ENCODE results near the gene DHFR2. TPM values are rescaled to one million over a fixed set of nuclear protein-coding genes. Genes with fewer than 3 reads are reported as not detected.

DHFR2 gene
- total and polyA plus RNA-seq, 2 donors (not counting 3 experiments of a cell fraction or from before 2014, with no cell fraction given): 0.65 to 2.2 TPM

- H3K4me3 ChIP-seq (replicated peaks in 1 of 3; ENCODE audit: insufficient read depth in 1 of 3, low read depth in 1 of 3, low read length in 3 of 3): no peak overlapping the region
- no peak overlapping the region for H3K9ac ChIP-seq (replicated peaks; ENCODE audit: extremely low read depth, insufficient read depth, low read length)
- no peaks in the 10 kb centered on the region for H4K20me1 ChIP-seq (replicated peaks; ENCODE audit: control insufficient read depth, extremely low read depth, insufficient read depth, low read length)
- H3K9me3 ChIP-seq (replicated peaks; ENCODE audit: control insufficient read depth, insufficient read depth, low read length): no peaks in the 10 kb centered on the region
- FAIRE-seq (no peak), DNase-seq (ENCODE audit: low read depth, low spot score) (no peak)
- H3K27me3 ChIP-seq (ENCODE audit: control insufficient read depth in 2 of 2, insufficient read depth in 2 of 2, low read length in 2 of 2): no peaks in the 10 kb centered on the region
- ChIA-PET CTCF (no interaction called here), POLR2A (no interaction called here)
- H3K79me2 ChIP-seq (ENCODE audit: control insufficient read depth, insufficient read depth, low read length): no peaks in the 10 kb centered on the region
- H3K27ac ChIP-seq (ENCODE audit: insufficient read depth, low read depth, low read length): no peak overlapping the region
- H3K36me3 ChIP-seq (ENCODE audit: control insufficient read depth in 2 of 2, extremely low read depth in 1 of 2, insufficient read depth in 2 of 2, low read length in 2 of 2): no peaks in the 10 kb centered on the region
- peaks cover 6% of the 10 kb centered on the region for H3K4me1 ChIP-seq (ENCODE audit: control insufficient read depth, extremely low read depth, insufficient read depth, low read length)
- intact Hi-C loops (cut with micrococcal nuclease): no loop called here
- peak overlapping the region; percentile 36 for H3K4me2 ChIP-seq (ENCODE audit: insufficient read depth, low read length)
- no peaks in the 10 kb centered on the region for H3K9me1 ChIP-seq (replicated peaks; ENCODE audit: control insufficient read depth, extremely low read depth, insufficient read depth, low read length)
- dilution Hi-C loops (cut with MboI; ENCODE audit: extremely low pct_ligation_motif_present, low sequenced_read_pairs): no loop called here
- peak; percentile 53 for TF ChIP-seq GATA2 (IDR thresholded peaks at IDR 0.05; ENCODE audit: insufficient read depth, insufficient read length, low read depth, low read length)
- TF ChIP-seq MYC (IDR thresholded peaks at IDR 0.05; ENCODE audit: low read depth, low read length): no peak
- H2AFZ ChIP-seq (ENCODE audit: low read depth, low read length): no peak overlapping the region
- BruUV-seq (replicated peaks): no TSS peak
Observed at GRCh38 chr3:94012185-94012584, 50.5 kb downstream of the DHFR2 start.

DNA sequence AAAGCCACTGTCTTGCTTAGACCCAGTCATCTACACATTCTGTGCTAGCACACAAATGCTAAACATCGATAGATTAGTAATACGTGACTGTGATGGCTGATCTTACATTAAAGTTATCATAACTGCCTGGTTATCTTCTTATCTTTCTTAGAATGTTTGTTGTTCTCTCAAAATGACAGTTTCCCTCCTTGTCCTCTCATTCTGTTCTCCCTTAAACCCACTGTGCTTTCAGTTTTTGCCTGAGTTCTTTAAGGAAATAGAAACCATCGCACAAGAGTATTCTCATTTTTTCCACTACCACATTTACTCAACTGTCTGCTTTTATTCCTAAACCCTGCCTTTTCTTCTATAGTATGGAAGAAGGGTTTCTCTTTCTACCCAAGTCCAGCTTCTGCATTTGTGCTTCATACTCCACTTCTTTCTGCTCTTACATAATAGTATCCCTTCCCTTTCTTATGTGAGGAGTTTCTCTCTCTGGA lies 51.4 kb downstream of the DHFR2 start:
- FAIRE-seq (no peak), DNase-seq (ENCODE audit: low read depth, low spot score) (no peak)
- TF ChIP-seq MAX (IDR thresholded peaks at IDR 0.05; ENCODE audit: insufficient read depth, insufficient read length): no peak
- no peak for TF ChIP-seq JUN (IDR thresholded peaks at IDR 0.05; ENCODE audit: borderline replicate concordance, insufficient read depth, insufficient read length, low read depth)
- no peak for TF ChIP-seq POLR2AphosphoS5 (IDR thresholded peaks at IDR 0.05; ENCODE audit: insufficient read depth, low read depth, low read length)
- TF ChIP-seq MYC (IDR thresholded peaks at IDR 0.05; ENCODE audit: low read depth, low read length): no peak
- no peak for TF ChIP-seq POLR2A (IDR thresholded peaks at IDR 0.05; ENCODE audit: low read depth, low read length)
- no peak for TF ChIP-seq EZH2 (IDR thresholded peaks at IDR 0.05; ENCODE audit: borderline replicate concordance, low read depth, low read length, severe bottlenecking)
- no peak for TF ChIP-seq CTCF (IDR thresholded peaks at IDR 0.05; ENCODE audit: extremely low read depth in 1 of 2, insufficient read depth in 1 of 2, low read depth in 1 of 2, low read length in 2 of 2)
- no peak for TF ChIP-seq GATA2 (IDR thresholded peaks at IDR 0.05; ENCODE audit: insufficient read depth, insufficient read length, low read depth, low read length)
- TF ChIP-seq FOS (IDR thresholded peaks at IDR 0.05; ENCODE audit: borderline replicate concordance, insufficient read depth, low read length): no peak
- dilution Hi-C loops (cut with MboI; ENCODE audit: extremely low pct_ligation_motif_present, low sequenced_read_pairs) (no loop called here), intact Hi-C loops (cut with micrococcal nuclease) (no loop called here)
- no TSS peak for BruUV-seq (replicated peaks)
- ChIA-PET POLR2A (no interaction called here), CTCF (interaction anchor here (1.3 kb wide), 1 partner anchor 58 kb away, joined by 9 read pairs; no protein-coding TSS in a partner anchor)
- Histone ChIP-seq H3K4me2 (ENCODE audit: insufficient read depth, low read length) (no peak overlapping the region), H4K20me1 (replicated peaks; ENCODE audit: control insufficient read depth, extremely low read depth, insufficient read depth, low read length) (no peaks in the 10 kb centered on the region), H3K4me1 (ENCODE audit: control insufficient read depth, extremely low read depth, insufficient read depth, low read length) (peaks cover 6% of the 10 kb centered on the region), H3K9me1 (replicated peaks; ENCODE audit: control insufficient read depth, extremely low read depth, insufficient read depth, low read length) (no peaks in the 10 kb centered on the region), H3K4me3 (replicated peaks in 1 of 3; ENCODE audit: insufficient read depth in 1 of 3, low read depth in 1 of 3, low read length in 3 of 3) (no peak overlapping the region), H2AFZ (ENCODE audit: low read depth, low read length) (no peak overlapping the region), H3K27me3 (ENCODE audit: control insufficient read depth in 2 of 2, insufficient read depth in 2 of 2, low read length in 2 of 2) (no peaks in the 10 kb centered on the region), H3K9ac (replicated peaks; ENCODE audit: extremely low read depth, insufficient read depth, low read length) (no peak overlapping the region), H3K27ac (ENCODE audit: insufficient read depth, low read depth, low read length) (no peak overlapping the region), H3K36me3 (ENCODE audit: control insufficient read depth in 2 of 2, extremely low read depth in 1 of 2, insufficient read depth in 2 of 2, low read length in 2 of 2) (no peaks in the 10 kb centered on the region), H3K9me3 (replicated peaks; ENCODE audit: control insufficient read depth, insufficient read depth, low read length) (no peaks in the 10 kb centered on the region), H3K79me2 (ENCODE audit: control insufficient read depth, insufficient read depth, low read length) (no peaks in the 10 kb centered on the region)
